Lower leg skin (tissue), 4 donors: Measurements from ENCODE around the gene BCAT1. TPM values are rescaled to one million over a fixed set of nuclear protein-coding genes. Genes with fewer than 3 reads are reported as not detected.
"Not testable (repeated sequence)": the region's sequence is repeated elsewhere in the genome, so short reads cannot be mapped to it uniquely, and the experiment has no call there.

Source experiments
- DNase-seq, 2 donors: peaks; one replicate each; pipeline ENCODE4 v3.0.0-alpha.2; 2019; ENCODE audit warnings: low spot score in 2 of 2
- H3K4me3 ChIP-seq: fragments of 200-600 bp; sonication (generic); 2 replicates; pipeline ENCODE4 v1.5.1; 2017; ENCODE audit warnings: mild to moderate bottlenecking, low read depth; ENCODE audit not compliant: poor library complexity, severe bottlenecking
- CTCF ChIP-seq, 3 donors: fragments of 450-650 bp; IDR thresholded peaks; one replicate each; pipeline ENCODE4 v1.5.1; 2016; ENCODE audit warnings: antibody characterized with exemption in 3 of 3, mild to moderate bottlenecking in 3 of 3, moderate library complexity in 2 of 3
- POLR2A ChIP-seq, 2 donors: fragments of 450-650 bp; IDR thresholded peaks; one replicate each; pipeline ENCODE4 v1.6.1; 2016 to 2017; ENCODE audit warnings: antibody characterized with exemption in 2 of 2, mild to moderate bottlenecking in 1 of 2, moderate library complexity in 1 of 2
- WGBS, 2 donors: methylation state at CpG; one replicate each; pipeline ENCODE4 v1.1.5; 2018; 5-methylcytosine and 5-hydroxymethylcytosine counted together
- intact Hi-C: fragments of 100-400 bp; cut with DNase I; formaldehyde crosslinking; loops from one replicate; pipeline ENCODE4 v1.15.0; 2023; ENCODE audit warnings: low total_unique reads
- total RNA-seq, 4 donors: library from RNA; depleted of rRNA; stranded (reverse); fragments of >200 nt; gene quantifications; one replicate each; pipeline ENCODE4 v1.1.0, GENCODE V29; 2016

Gene BCAT1
- total RNA-seq, 4 donors from 2014 or later: 1.0 to 4.6 (median 2.8) TPM

GRCh38 chr12:24938341-24938740 lies 10.6 kb downstream of the BCAT1 start:
- TF ChIP-seq POLR2A (IDR thresholded peaks at IDR 0.05): no peak
- no peak for TF ChIP-seq CTCF (IDR thresholded peaks at IDR 0.05)
- intact Hi-C loops: no loop called here
- no peak for DNase-seq
- H3K4me3 ChIP-seq: no peak overlapping the region
- WGBS, 2 donors: 68 to 73% methylated on average over 3 of the region's 3 CpGs

- 61 to 78% methylated on average over 2 of the region's 2 CpGs for WGBS, 2 donors
- intact Hi-C loops: no loop called here
- no peak overlapping the region for H3K4me3 ChIP-seq
- DNase-seq: no peak
- TF ChIP-seq CTCF (IDR thresholded peaks at IDR 0.05) (no peak), POLR2A (IDR thresholded peaks at IDR 0.05) (no peak)
Measured at GRCh38 chr12:24937553-24938244, 11.2 kb downstream of the BCAT1 start.

- WGBS, 2 donors: 74 to 89% methylated on average over 10 of the region's 10 CpGs
- H3K4me3 ChIP-seq: no peak overlapping the region
- TF ChIP-seq CTCF (IDR thresholded peaks at IDR 0.05) (no peak), POLR2A (IDR thresholded peaks at IDR 0.05) (no peak)
- intact Hi-C loops: no loop called here
- no peak for DNase-seq
Measured at GRCh38 chr12:24933694-24934407, 15.1 kb downstream of the BCAT1 start.

GRCh38 chr12:24931666-24932405 lies 17.1 kb downstream of the BCAT1 start:
- 62 to 76% methylated on average over 4 of the region's 4 CpGs for WGBS, 2 donors

GRCh38 chr12:24929953-24930352 lies 18.9 kb downstream of the BCAT1 start:
- WGBS, 2 donors: 63 to 66% methylated on average over 2 of the region's 2 CpGs
- intact Hi-C loops: no loop called here
- DNase-seq: no peak
- TF ChIP-seq POLR2A (IDR thresholded peaks at IDR 0.05) (no peak), CTCF (IDR thresholded peaks at IDR 0.05) (no peak)
- no peak overlapping the region for H3K4me3 ChIP-seq

More at GRCh38 chr12:24931666-24932405, 17.1 kb downstream of the BCAT1 start:
- intact Hi-C loops: no loop called here
- no peak for DNase-seq
- no peak overlapping the region for H3K4me3 ChIP-seq
- no peak for TF ChIP-seq POLR2A (IDR thresholded peaks at IDR 0.05)
- TF ChIP-seq CTCF (IDR thresholded peaks at IDR 0.05): no peak

GRCh38 chr12:24928533-24929306 lies 20.2 kb downstream of the BCAT1 start:
- DNase-seq, intact Hi-C loops: not testable (repeated sequence)
- 88 to 90% methylated on average over 13 of the region's 13 CpGs for WGBS, 2 donors

More at GRCh38 chr12:24928533-24929306, 20.2 kb downstream of the BCAT1 start:
- not testable (repeated sequence) for H3K4me3 ChIP-seq
